ELR (cell line): ENCODE results near the gene SESN1.
A peak's percentile ranks its signal among the peaks of the same experiment; 100 is the strongest.

ENCODE experiments used
- DNase-seq: peaks from one replicate; pipeline ENCODE4 v3.0.0-alpha.2; 2015; ENCODE audit warnings: low read depth

Gene SESN1

GRCh38 chr6:108961077-108961476 lies 133.6 kb downstream of the SESN1 start:
- no peak for DNase-seq

DNA sequence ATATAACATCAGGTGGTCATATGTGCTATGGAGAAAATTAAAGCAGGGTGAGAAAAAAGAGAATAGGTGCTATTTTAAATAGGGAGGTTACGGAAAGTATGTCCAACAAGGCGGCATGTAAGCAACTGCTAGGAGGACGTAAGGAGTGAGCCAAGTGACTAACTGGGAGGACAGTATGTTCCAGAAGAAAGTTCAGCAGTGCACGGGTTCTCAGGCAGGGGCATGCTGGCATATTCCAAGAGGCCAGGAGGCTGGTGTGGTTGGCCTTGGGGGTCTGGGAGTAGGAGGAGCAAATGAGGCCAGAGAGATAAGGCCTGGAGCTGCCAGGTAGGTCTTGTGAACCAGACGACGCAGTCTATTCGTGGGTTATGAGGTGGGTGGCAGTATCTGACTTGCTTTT lies 134.0 kb downstream of the SESN1 start:
- no peak for DNase-seq

- DNase-seq: no peak
Observed at GRCh38 chr6:108959972-108960582, 134.6 kb downstream of the SESN1 start.

- DNase-seq: no peak
Observed at GRCh38 chr6:108958900-108959770, 135.5 kb downstream of the SESN1 start.

- no peak for DNase-seq
Observed at GRCh38 chr6:108957221-108957620, 137.4 kb downstream of the SESN1 start.

GRCh38 chr6:108955329-108955949 lies 139.2 kb downstream of the SESN1 start:
- DNase-seq: no peak

DNA sequence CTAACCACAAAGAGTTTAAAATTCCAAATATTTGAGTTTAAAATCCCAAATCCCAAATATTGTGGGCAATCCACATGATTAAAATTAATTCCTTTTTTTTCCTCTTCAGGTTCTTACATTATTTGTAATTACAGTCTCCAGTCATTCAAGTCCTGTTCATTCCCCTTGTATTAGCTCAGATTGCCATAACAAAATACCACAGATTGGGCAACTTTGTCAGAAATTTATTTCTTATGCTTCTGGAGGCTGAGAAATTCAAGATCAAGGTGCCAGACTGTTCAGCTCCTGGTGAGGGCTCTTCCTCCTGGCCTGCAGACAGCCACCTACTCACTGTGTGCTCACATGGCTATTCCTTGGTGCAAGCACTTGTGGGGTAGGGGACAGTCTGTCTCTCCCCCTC lies 141.0 kb downstream of the SESN1 start:
- no peak for DNase-seq

DNA sequence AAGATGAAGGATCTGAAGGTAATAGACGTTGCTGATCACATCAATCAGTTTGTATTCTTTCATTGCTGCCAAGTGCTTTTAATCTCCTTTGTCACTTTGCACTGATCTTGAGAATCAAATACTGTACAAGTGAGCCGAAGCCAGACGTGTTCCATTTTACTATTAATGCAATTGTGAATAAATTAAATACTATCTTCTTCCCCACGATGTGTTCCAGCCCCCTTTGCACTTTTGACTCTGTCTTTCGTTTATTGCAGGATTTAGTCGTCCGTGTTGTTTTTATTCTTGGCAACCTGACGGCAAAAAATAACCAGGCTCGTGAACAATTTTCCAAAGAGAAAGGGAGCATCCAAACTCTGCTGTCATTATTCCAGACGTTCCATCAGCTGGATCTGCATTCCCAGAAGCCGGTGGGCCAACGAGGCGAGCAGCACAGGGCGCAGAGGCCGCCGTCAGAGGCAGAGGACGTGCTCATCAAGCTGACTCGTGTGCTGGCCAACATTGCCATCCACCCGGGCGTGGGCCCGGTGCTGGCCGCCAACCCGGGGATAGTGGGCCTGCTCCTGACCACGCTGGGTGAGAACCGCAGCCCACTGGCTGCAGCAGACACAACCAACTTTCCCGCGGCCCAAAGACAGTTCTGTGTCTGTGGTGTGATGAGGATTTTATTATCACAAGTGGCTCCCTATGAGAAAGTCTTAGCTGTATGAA lies 141.7 kb downstream of the SESN1 start:
- no peak for DNase-seq

- DNase-seq: no peak
Observed at GRCh38 chr6:108951351-108951953, 143.2 kb downstream of the SESN1 start.

DNA sequence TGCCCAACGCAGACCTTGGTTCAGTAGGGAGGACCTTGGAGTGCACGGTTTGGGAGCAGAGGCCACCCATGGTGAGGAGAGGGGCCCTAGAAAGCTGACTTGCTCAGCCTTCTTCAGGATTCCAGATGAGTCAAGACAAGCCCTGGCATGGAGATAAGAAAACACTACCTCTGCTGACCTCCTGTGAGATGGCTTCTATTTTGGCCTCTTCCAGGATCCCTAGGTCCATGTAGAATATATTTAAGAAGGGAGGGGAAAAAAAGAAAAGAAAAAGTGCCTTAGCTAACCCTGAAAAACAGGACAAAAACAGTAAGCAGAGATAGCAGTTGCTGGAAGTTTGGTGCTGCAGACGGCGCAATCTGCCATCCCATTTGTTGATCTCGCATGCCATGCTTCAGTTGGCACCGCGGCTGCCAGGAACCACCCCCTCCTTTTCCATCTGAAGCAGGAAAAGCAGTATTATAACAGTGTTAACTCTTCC lies 146.4 kb downstream of the SESN1 start:
- no peak for DNase-seq

- peak; percentile 60 for DNase-seq
Observed at GRCh38 chr6:108947114-108947854, 147.4 kb downstream of the SESN1 start.

GRCh38 chr6:108946695-108947094 lies 148.0 kb downstream of the SESN1 start:
- no peak for DNase-seq

DNA sequence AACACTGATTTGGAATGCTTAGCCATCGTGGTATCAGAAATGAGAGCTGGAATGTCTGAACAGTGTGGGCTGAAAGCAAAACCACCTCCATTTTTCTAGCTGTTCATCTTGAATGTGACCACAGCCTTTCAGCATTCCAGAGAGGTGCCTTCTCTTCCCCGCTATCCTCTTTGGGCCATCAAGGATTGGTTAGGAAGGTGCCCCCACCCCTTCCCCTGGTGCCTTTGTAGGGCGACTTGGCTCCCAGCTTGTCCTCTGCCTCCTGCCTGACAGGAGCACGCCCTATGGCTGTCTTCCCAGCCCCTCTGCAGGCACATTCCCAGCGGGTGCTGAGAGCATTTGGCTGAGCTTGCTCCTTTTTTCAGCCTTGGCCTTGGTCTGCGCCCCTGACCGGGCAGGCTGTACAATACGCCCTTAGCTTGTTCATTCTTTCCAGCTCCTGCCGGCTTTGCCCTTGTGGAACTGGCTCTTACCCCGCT lies 148.9 kb downstream of the SESN1 start:
- DNase-seq: peak; percentile 19

DNA sequence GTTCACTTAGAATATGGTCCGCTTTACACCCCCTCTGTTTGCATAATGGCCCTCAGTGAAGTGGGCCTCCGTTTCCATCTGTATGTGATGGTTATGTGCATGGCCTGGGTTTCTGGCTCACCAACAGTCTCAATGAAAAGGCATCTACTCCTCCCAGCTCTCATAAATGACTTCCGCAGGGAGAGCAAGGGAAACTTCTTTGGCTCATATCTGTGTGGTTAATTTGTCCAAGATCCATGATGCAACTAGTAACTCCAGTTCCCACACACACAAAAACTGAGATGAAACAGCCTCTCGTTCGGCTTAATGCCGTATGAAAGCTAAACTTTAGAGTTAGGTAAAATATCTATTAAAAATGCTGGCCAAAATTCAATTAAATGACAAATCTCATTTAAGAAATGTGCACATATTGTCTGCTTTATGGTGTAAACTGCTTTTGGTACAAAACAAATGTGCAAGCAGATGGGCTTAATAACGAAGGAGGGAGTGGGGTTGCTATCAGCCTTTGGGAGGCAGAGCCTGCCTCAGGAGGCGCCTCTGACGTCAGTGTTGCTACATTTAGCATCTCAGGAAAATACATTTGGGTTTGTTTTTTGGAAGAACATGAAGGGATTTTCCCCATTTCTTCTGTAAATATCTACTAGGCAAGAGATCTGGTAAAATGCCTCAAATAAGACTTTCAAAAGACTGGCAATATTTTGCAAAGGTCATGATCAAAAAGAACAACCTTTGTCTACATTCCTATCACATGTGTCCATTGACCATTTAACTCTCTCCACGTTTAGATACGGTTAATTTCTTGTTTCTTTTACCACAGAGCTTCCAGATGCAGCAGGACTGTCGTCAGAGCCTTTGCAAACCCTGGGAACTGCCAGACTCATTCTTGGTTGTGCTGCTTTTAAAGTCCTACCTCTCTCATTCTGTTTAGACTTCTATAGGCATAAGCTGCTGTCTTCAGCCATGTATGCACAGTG lies 149.7 kb downstream of the SESN1 start:
- peak; percentile 83 for DNase-seq

DNA sequence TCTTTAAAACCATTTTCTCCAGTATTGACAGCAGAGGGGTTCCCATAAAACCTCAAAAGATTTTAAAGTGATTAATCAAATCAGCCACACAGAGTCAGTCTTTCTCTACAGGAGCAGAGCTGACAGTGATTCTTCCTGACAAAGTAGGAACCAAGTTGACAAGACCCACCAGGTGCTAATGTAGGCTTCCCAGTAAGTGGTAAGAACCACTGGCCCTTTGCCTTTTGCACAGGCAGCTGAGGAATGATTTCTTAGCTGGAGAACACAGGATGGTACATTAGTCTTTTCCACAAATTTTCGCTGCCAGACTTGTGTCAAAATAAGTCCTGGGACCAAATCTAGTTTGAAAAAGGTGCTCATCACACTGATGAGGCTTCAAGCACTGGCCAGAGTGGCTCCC lies 150.6 kb downstream of the SESN1 start:
- no peak for DNase-seq

DNA sequence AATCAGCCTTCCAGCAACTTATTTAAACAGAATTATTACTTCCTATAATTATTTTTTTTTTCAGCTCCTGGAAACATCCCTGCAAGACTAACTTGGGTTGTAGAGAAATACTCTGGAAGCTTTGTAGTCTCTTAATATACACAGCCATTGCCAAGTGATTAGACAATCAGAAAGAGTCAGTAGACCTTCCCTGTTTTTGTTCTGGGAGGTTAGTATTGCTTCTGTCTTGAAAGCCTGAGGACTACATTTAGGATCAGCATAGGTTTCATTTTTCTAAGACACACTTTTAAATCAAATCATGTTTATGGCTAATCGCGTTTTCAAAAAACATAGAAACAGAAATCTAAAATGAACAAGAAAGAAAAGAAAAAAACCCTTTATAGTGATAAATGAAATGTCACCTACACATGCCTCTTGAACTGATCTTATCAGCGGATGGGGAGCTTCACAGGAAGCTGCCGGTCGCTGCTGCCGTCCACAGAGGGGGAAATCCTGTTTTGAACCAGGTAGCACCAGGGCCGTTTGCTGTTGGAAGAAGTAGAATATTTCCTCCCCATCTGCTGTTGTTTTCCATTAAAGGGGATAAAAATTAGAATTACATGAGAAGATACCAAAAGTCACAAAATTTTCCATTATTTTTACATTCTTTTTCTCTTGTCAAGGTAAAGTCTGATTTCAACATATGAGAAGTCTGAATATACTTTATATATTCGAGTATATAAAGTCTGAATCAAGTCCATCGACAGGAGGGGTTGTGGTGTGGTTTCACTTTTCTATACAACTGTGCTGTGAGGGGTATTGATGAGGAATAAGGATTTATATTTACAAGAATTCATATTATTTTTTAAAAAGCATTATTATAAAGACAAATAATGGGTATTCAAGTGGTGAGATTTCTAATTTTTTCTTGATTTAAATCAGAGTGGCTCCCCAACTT lies 151.8 kb downstream of the SESN1 start:
- no peak for DNase-seq

DNA sequence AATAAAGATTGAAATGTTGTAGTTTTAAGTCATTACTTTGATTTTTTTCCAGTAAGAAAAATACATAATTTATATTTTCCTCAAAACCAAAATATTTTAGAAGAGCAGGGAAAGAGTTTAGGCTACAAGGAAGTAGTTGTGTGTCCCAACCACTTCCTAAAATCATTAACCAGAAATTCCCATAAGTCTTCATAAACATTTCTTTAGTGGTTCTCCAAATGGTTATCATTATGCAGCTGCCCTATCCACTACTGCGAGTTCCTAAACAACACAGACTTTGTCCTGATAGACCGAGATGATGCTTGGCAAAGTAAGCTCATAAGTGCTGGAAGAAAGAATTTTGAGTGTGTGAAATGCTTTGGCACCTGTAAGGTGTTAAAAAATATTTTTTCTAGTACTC lies 152.8 kb downstream of the SESN1 start:
- DNase-seq: no peak

DNA sequence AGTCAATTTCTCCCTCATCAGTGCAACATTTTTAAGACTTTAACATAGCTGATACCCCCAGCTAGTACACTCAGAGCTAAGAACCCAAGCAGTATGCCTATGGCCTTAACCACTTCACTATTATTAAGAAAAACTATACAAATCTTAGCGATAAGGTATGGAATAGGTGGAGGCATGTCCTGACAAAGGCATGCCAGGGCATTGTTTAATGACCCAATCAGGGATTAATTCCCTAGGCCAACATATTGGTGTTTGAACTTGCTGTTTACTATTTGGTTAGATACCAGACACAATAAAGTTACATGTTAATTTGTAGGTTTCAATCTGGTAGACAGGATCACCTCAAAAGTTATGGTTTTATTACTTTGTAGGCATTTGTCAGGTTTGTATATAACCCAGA lies 153.4 kb downstream of the SESN1 start:
- no peak for DNase-seq

- no peak for DNase-seq
Observed at GRCh38 chr6:108940741-108941140, 153.9 kb downstream of the SESN1 start.
